ENCODE results near the gene UHMK1. TPM values are rescaled to one million over a fixed set of nuclear protein-coding genes. Genes with fewer than 3 reads are reported as not detected.

Gene UHMK1
- total RNA-seq, 1 donor from 2014 or later = 56.7 TPM

DNA sequence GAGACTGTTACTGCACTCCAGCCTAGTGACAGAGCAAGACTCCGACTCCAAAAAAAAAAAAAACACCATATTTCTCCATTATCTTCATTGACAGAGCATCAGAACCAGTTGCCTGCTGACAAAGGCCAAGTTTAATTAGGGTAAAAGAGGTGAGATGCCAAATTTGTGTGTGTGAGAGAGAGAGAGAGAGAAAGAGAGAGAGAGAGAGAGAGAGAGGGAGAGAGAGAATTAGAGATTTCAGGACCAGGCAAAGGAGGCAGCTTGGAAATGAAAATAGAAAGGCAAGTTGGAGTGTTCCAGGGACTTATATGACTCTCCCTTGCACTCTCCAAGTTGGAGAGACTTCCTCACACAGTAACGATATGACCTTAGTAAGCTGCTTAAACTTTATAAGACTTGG lies 39.6 kb downstream of the UHMK1 start:
- H3K4me3 Mint-ChIP-seq (ENCODE audit: low read depth) = no peak overlapping the region
- no peak overlapping the region for H3K27ac Mint-ChIP-seq
- intact Hi-C loops (cut with micrococcal nuclease) = no loop called here
- H3K9me3 Mint-ChIP-seq = no peaks in the 10 kb centered on the region
- no peaks in the 10 kb centered on the region for H3K36me3 Mint-ChIP-seq (ENCODE audit: low read depth)
- H3K27me3 Mint-ChIP-seq (ENCODE audit: low read depth) = no peaks in the 10 kb centered on the region
- no peak for DNase-seq (ENCODE audit: low spot score)
- peaks cover 4% of the 10 kb centered on the region for H3K4me1 Mint-ChIP-seq (ENCODE audit: low read depth)

DNA sequence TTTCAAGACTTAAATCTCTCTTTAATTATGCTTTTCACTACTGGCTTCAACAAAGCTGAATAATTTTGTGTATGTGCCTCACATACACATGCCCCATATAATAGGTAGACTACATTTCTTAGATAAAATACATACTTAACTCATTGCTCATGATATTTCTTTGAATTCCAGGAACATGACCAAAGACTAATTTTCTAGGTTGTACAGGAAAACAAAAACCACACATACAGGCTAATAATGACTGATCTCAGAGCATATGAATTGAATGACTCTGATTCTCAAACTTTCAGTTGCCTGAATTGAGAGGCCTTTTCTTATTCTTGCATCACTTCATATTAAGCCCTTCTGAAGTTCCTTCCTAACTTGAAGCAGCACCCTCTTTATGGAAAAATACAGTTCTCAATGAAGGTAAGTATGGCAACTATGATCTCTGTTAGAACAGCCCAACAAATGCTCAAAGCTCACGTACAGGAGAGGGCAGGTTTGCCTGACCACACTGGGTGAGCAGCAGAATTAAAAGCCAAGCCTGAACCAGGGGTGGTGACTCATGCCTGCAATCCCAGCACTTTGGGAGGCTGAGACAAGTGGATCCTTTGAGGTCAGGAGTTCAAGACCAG lies 41.3 kb downstream of the UHMK1 start:
- intact Hi-C loops (cut with micrococcal nuclease) = no loop called here
- H3K4me3 Mint-ChIP-seq (ENCODE audit: low read depth) = no peak overlapping the region
- H3K27ac Mint-ChIP-seq = no peak overlapping the region

DNA sequence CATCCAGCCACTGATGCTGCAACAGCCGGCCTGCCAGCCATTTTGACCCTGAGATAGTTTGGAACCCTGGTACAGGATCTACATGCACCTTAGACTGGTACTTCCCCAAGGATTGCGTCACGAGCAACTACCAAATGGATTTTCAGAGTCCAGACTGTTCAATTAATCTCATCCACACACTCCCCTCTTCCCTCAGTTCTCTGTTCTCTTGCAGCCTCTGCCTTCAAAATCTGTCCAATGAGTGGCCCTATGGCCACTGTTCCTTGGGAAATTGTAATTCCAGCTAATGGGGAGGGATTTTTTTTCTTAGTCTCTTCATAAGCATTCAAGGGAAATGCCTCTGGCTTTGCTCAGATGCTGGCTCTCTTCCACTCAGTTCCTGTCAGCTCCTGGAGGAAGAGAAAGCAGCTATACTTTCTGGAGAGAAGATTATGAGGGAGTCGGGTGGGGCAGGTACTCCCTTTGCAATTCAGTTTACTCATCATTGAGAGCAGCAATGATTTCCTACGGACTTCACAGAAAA lies 44.1 kb downstream of the UHMK1 start:
- no peak overlapping the region for H3K27ac Mint-ChIP-seq
- H3K27me3 Mint-ChIP-seq (ENCODE audit: low read depth) = no peaks in the 10 kb centered on the region
- intact Hi-C loops (cut with micrococcal nuclease) = no loop called here
- H3K4me3 Mint-ChIP-seq (ENCODE audit: low read depth) = no peak overlapping the region
- peaks cover 12% of the 10 kb centered on the region for H3K9me3 Mint-ChIP-seq
- peaks cover 3% of the 10 kb centered on the region for H3K36me3 Mint-ChIP-seq (ENCODE audit: low read depth)
- no peak for DNase-seq (ENCODE audit: low spot score)
- peaks cover 4% of the 10 kb centered on the region for H3K4me1 Mint-ChIP-seq (ENCODE audit: low read depth)

More for the DNA sequence above, 41.3 kb downstream of the UHMK1 start:
- Mint-ChIP-seq H3K27me3 (ENCODE audit: low read depth) (no peaks in the 10 kb centered on the region), H3K9me3 (peaks cover 9% of the 10 kb centered on the region), H3K36me3 (ENCODE audit: low read depth) (no peaks in the 10 kb centered on the region), H3K4me1 (ENCODE audit: low read depth) (peaks cover 4% of the 10 kb centered on the region)
- DNase-seq (ENCODE audit: low spot score) = no peak

DNA sequence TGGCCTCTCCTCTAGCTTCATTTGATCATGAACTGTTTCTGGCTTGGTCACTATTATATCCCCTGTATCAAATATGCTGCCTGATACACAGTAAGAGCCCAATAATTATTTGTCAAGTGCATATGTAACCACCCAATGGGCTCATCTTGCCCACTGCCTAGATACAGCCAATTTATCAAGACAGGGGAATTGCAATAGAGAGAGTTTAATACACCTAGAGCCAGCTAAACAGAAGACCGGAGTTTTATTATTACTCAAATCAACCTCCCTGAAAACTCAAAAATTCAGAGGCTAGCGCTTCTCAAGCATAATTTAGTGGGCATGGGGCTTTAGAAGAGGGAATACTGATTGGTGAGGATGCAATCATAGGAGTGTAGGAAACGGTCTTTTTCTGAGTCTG lies 45.6 kb downstream of the UHMK1 start:
- H3K4me1 Mint-ChIP-seq (ENCODE audit: low read depth) = peaks cover 4% of the 10 kb centered on the region
- intact Hi-C loops (cut with micrococcal nuclease) = no loop called here
- H3K36me3 Mint-ChIP-seq (ENCODE audit: low read depth) = peaks cover 3% of the 10 kb centered on the region
- peaks cover 12% of the 10 kb centered on the region for H3K9me3 Mint-ChIP-seq
- H3K27me3 Mint-ChIP-seq (ENCODE audit: low read depth) = no peaks in the 10 kb centered on the region
- no peak overlapping the region for H3K27ac Mint-ChIP-seq
- no peak for DNase-seq (ENCODE audit: low spot score)
- no peak overlapping the region for H3K4me3 Mint-ChIP-seq (ENCODE audit: low read depth)

DNA sequence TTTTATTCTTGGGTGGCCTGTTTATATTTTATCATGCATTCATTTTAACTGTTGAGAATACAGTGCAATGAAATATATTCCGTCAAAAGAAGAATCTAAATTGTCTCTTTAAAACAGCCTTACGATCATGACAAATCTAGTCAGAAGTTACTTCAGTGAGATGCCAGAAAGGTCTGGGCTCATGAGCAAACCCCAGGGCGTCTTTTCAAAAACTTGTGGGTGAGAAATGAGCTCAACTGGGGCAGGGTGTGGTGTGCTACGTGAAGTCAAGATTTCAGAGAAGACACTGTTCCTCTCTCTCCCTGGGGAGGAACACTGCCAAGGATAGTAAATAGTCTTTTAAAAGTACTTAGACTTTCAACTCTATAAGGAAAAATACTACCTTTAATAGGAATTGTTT lies 50.6 kb downstream of the UHMK1 start:
- H3K27me3 Mint-ChIP-seq (ENCODE audit: low read depth) = no peaks in the 10 kb centered on the region
- no peaks in the 10 kb centered on the region for H3K4me1 Mint-ChIP-seq (ENCODE audit: low read depth)
- intact Hi-C loops (cut with micrococcal nuclease) = no loop called here
- H3K9me3 Mint-ChIP-seq = peaks cover 8% of the 10 kb centered on the region
- no peak overlapping the region for H3K27ac Mint-ChIP-seq
- peaks cover 3% of the 10 kb centered on the region for H3K36me3 Mint-ChIP-seq (ENCODE audit: low read depth)
- no peak for DNase-seq (ENCODE audit: low spot score)
- no peak overlapping the region for H3K4me3 Mint-ChIP-seq (ENCODE audit: low read depth)

DNA sequence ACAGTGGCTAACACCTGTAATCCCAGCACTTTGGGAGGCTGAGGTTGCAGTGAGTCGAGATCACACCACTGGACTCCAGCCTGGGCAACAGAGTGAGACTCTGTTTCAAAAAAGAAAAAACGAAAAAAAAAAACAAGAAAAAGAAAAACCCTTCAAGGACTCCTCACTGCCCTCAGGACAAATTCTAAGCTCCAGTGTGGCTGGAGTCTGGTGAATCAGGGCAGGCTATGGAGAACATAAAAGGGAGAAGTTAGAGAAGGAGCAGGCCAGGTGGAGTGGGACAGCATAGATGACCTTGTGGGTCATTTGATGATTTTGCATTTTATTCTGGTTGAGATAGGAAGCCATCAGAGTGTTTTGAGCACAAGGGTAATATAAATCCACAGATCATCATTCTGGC lies 51.4 kb downstream of the UHMK1 start:
- no peak overlapping the region for H3K4me3 Mint-ChIP-seq (ENCODE audit: low read depth)
- peaks cover 3% of the 10 kb centered on the region for H3K9me3 Mint-ChIP-seq
- no peaks in the 10 kb centered on the region for H3K27me3 Mint-ChIP-seq (ENCODE audit: low read depth)
- intact Hi-C loops (cut with micrococcal nuclease) = no loop called here
- peaks cover 3% of the 10 kb centered on the region for H3K36me3 Mint-ChIP-seq (ENCODE audit: low read depth)
- H3K27ac Mint-ChIP-seq = no peak overlapping the region
- DNase-seq (ENCODE audit: low spot score) = no peak
- no peaks in the 10 kb centered on the region for H3K4me1 Mint-ChIP-seq (ENCODE audit: low read depth)

DNA sequence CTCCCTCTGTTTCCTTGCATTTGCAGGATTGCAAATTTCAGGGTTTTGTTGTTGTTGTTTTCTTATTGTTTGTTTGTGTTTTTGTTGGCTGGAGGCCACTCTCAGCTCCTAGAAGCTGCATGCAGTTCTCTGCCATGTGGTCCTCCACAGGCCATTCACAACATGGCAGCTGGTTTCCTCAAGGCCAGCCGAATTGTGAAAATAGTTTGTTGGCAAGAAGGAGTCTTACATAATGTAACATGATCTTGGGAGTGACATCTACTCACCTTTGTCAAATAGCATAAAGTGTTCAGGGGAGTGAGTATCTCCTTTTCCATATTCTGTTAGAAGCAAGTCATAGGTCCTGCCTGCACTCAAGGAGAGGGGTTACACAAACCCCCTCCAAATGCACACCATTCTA lies 53.3 kb downstream of the UHMK1 start:
- intact Hi-C loops (cut with micrococcal nuclease) = no loop called here
- Mint-ChIP-seq H3K27ac (no peak overlapping the region), H3K9me3 (no peaks in the 10 kb centered on the region), H3K4me3 (ENCODE audit: low read depth) (no peak overlapping the region), H3K4me1 (ENCODE audit: low read depth) (no peaks in the 10 kb centered on the region), H3K27me3 (ENCODE audit: low read depth) (no peaks in the 10 kb centered on the region), H3K36me3 (ENCODE audit: low read depth) (no peaks in the 10 kb centered on the region)
- DNase-seq (ENCODE audit: low spot score) = no peak

DNA sequence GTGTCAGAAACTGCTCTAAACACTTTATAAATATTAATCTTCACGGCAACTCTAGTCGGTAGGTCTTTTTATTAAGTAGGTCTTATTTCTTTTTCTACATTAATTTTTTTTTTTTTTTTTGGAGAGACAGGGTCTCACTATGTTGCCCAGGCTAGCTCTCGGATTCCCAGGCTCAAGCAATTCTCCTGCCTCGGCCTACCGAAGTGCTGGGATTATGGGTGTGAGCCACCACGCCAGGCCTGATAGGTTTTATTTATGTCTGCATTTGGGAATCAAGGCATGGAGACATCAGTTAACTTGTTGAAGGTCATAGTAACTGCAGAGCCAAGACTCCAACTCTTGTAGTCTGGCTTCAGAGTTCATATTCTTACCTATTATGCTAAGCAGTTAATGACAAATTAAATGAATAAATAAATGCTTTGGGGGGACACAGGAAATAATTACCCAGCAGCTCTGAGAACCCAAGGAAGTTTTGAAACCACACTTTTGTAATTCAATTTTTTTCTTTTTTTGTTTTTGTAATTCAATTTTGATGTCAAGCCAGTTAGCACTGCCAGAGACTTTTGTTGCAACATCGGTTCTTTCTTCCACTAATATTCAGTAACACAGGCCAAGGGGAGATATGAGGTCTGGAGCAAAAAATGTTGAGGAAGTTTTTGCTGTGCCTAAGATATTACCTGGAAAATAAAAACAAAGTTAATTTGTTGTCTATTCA lies 54.5 kb downstream of the UHMK1 start:
- Mint-ChIP-seq H3K4me3 (ENCODE audit: low read depth) (no peak overlapping the region), H3K36me3 (ENCODE audit: low read depth) (no peaks in the 10 kb centered on the region), H3K4me1 (ENCODE audit: low read depth) (no peaks in the 10 kb centered on the region), H3K27ac (no peak overlapping the region), H3K27me3 (ENCODE audit: low read depth) (no peaks in the 10 kb centered on the region), H3K9me3 (no peaks in the 10 kb centered on the region)
- DNase-seq (ENCODE audit: low spot score) = no peak
- intact Hi-C loops (cut with micrococcal nuclease) = no loop called here

DNA sequence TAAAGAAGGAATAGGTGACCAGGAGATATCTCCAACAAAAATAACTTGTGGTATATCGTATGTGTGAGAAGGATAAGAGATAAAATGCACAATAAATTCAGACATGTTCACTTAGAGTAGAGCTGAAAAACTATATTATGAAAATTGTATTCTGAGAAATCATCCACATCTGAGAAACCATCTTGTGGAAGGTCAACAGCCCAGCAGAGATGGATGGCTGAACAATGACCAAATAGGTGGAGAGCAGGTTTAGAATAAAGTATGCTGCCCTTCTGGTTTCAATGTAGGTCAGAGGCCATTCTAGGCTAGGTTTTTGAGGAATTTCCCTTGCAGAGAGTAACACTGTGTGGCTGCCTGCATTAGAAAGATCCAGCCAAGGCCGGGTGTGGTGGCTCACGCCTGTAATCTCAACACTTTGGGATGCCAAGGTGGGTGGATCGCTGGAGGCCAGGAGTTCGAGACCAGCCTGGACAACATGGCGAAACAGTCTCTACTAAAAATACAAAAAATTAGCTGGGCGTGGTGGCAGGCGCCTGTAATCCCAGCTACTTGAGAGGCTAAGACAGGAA lies 55.1 kb downstream of the UHMK1 start:
- Mint-ChIP-seq H3K9me3 (no peaks in the 10 kb centered on the region), H3K27ac (no peak overlapping the region)

DNA sequence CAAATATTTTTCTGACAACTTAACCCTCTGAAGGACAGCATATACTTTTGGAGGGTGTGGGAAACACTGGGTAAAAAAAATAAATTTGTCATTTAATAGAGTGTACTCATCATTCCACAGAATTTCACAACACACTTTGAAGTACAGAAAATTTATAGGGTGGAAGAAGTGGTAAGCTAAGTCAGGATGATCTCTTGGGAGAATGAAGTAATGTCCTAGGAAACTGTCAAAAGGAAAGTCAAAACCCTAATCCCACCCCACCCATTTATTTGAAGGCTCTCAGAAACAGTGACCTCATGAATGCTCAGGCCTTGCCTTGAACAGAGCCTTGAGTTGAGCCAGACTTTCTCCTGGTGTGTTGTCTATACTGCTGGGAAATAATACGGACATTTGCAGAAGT lies 56.6 kb downstream of the UHMK1 start:
- intact Hi-C loops (cut with micrococcal nuclease) = no loop called here
- DNase-seq (ENCODE audit: low spot score) = no peak
- peaks cover 2% of the 10 kb centered on the region for H3K27me3 Mint-ChIP-seq (ENCODE audit: low read depth)
- no peaks in the 10 kb centered on the region for H3K36me3 Mint-ChIP-seq (ENCODE audit: low read depth)
- no peaks in the 10 kb centered on the region for H3K9me3 Mint-ChIP-seq
- H3K4me3 Mint-ChIP-seq (ENCODE audit: low read depth) = no peak overlapping the region
- H3K4me1 Mint-ChIP-seq (ENCODE audit: low read depth) = no peaks in the 10 kb centered on the region
- H3K27ac Mint-ChIP-seq = no peak overlapping the region

More for the DNA sequence above, 55.1 kb downstream of the UHMK1 start:
- no peaks in the 10 kb centered on the region for H3K36me3 Mint-ChIP-seq (ENCODE audit: low read depth)
- no peaks in the 10 kb centered on the region for H3K27me3 Mint-ChIP-seq (ENCODE audit: low read depth)
- no peak for DNase-seq (ENCODE audit: low spot score)
- no peaks in the 10 kb centered on the region for H3K4me1 Mint-ChIP-seq (ENCODE audit: low read depth)
- H3K4me3 Mint-ChIP-seq (ENCODE audit: low read depth) = no peak overlapping the region
- intact Hi-C loops (cut with micrococcal nuclease) = no loop called here

DNA sequence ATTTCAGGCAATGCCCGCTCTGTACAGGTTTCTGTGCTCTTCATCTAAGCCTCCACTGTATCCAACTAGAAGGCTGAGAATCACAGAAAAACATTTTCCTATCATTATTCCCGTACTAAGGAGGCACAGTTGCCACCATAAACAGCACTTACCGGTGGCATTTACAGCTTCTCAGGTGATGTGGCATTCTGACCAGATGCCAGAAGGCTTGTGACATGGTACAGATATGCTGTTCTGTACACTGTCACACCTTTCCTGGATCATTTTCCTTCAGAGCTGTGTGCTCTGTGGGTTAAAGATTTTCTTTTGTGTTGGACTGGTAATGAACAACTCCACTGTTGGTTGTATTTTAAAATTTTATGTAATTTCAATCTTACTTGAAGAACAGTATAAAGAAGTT lies 59.9 kb downstream of the UHMK1 start:
- Mint-ChIP-seq H3K4me1 (ENCODE audit: low read depth) (peaks cover 17% of the 10 kb centered on the region), H3K4me3 (ENCODE audit: low read depth) (no peak overlapping the region), H3K27ac (no peak overlapping the region), H3K27me3 (ENCODE audit: low read depth) (peaks cover 2% of the 10 kb centered on the region), H3K9me3 (no peaks in the 10 kb centered on the region), H3K36me3 (ENCODE audit: low read depth) (peaks cover under 1% of the 10 kb centered on the region)
- DNase-seq (ENCODE audit: low spot score) = no peak
- intact Hi-C loops (cut with micrococcal nuclease) = no loop called here

DNA sequence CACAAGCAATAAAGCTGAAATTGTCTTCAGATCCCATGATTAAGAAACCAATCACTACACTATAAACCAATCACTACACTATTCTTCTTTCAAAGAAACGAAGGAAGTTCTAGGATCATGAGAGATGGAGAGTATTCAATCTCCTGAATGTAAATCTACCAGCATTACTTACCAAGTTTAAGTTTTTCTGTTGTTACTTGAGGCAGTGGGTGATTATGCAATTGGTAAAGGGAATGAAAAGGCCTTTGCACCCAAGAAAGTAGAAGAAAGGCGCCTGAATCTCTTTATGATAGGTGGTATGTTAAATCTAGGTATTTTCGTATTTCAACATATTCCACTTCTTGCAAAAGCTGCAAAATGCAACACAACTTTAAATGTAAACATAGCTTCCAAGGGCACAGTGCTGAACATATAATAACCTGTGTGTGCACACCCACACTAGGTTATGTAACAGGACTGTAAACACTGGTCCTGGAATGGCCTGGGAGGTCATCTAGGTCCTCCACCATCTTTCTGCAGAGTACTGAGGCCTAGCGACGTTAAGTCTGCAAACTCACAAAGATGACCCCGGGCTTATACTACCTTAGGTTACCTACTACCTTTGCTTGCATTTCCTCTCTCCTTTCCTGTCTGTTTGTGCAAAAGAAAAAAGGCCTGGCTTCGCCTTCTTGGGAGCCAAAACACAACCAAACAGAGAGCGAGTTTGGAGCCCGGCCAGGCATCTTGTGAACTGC lies 62.9 kb downstream of the UHMK1 start:
- intact Hi-C loops (cut with micrococcal nuclease) = loop anchor here (1.0 to 5.0 kb wide), 3 partner anchors 62 to 794 kb away; partner anchors contain the start of genes ATF6 and NUF2
- peaks cover 36% of the 10 kb centered on the region for H3K4me1 Mint-ChIP-seq (ENCODE audit: low read depth)
- H3K36me3 Mint-ChIP-seq (ENCODE audit: low read depth) = peaks cover 2% of the 10 kb centered on the region
- H3K27me3 Mint-ChIP-seq (ENCODE audit: low read depth) = peaks cover 2% of the 10 kb centered on the region
- peak overlapping the region; percentile 86 for H3K4me3 Mint-ChIP-seq (ENCODE audit: low read depth)
- H3K9me3 Mint-ChIP-seq = no peaks in the 10 kb centered on the region
- H3K27ac Mint-ChIP-seq = peak overlapping the region; percentile 94
- no peak for DNase-seq (ENCODE audit: low spot score)

Data from activated T-helper 2 cell treated with anti-CD3 and anti-CD28 coated beads, Interferon-gamma antibody, Interleukin-2, Interleukin-4, amounts not matched to agents 10 μg/mL and 5 μg/mL and 100 μg/mL, durations not matched to agents 14 hours and 24 hours and 36 hours (primary cell).